Measurements from ENCODE around the gene NCKAP5.

NCKAP5 gene

GRCh38 chr2:133312038-133312729 lies 256.1 kb downstream of the NCKAP5 start:
- Histone ChIP-seq H3K9me3 (no peaks in the 10 kb centered on the region), H3K4me1 (ENCODE audit: control insufficient read depth in 1 of 2, insufficient read depth in 1 of 2, low read depth in 1 of 2, low read length in 1 of 2) (no peaks in the 10 kb centered on the region), H3K27ac (no peak overlapping the region), H3K4me3 (ENCODE audit: low read depth in 1 of 2, low read length in 1 of 2) (no peak overlapping the region), H3K36me3 (no peaks in the 10 kb centered on the region), H3K27me3 (no peaks in the 10 kb centered on the region)
- no peak for TF ChIP-seq CTCF (IDR thresholded peaks at IDR 0.05)

- Histone ChIP-seq H3K27ac (no peak overlapping the region), H3K27me3 (no peaks in the 10 kb centered on the region), H3K4me3 (ENCODE audit: low read depth in 1 of 2, low read length in 1 of 2) (no peak overlapping the region), H3K9me3 (no peaks in the 10 kb centered on the region), H3K4me1 (ENCODE audit: control insufficient read depth in 1 of 2, insufficient read depth in 1 of 2, low read depth in 1 of 2, low read length in 1 of 2) (no peaks in the 10 kb centered on the region), H3K36me3 (no peaks in the 10 kb centered on the region)
- no peak for TF ChIP-seq CTCF (IDR thresholded peaks at IDR 0.05)
Measured at GRCh38 chr2:133306236-133306635, 262.0 kb downstream of the NCKAP5 start.

GRCh38 chr2:133304344-133304743 lies 263.9 kb downstream of the NCKAP5 start:
- no peaks in the 10 kb centered on the region for H3K27me3 ChIP-seq
- no peak overlapping the region for H3K4me3 ChIP-seq (ENCODE audit: low read depth in 1 of 2, low read length in 1 of 2)
- no peak overlapping the region for H3K27ac ChIP-seq
- no peaks in the 10 kb centered on the region for H3K9me3 ChIP-seq
- no peaks in the 10 kb centered on the region for H3K36me3 ChIP-seq
- no peak for TF ChIP-seq CTCF (IDR thresholded peaks at IDR 0.05)
- no peaks in the 10 kb centered on the region for H3K4me1 ChIP-seq (ENCODE audit: control insufficient read depth in 1 of 2, insufficient read depth in 1 of 2, low read depth in 1 of 2, low read length in 1 of 2)

DNA sequence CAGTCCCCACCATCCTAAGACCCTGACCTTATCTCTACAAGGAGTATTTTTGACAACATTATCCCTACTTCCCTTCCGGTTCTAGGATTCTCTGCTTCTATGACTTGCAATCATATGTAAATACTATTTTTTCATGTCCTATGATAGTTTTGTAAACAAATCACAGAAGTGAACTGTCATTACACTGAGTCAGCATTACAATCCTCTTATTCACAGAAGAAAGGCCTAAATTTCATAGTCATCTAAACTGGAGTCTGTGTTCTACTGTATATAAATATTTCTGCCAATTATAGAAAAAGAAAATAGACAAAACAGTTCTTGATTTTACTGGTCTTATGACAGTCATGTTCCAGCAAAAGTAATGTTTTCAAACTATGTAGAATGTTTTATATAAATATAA lies 265.1 kb downstream of the NCKAP5 start:
- Histone ChIP-seq H3K9me3 (no peaks in the 10 kb centered on the region), H3K27me3 (no peaks in the 10 kb centered on the region), H3K4me1 (ENCODE audit: control insufficient read depth in 1 of 2, insufficient read depth in 1 of 2, low read depth in 1 of 2, low read length in 1 of 2) (no peaks in the 10 kb centered on the region), H3K27ac (no peak overlapping the region), H3K4me3 (ENCODE audit: low read depth in 1 of 2, low read length in 1 of 2) (no peak overlapping the region), H3K36me3 (no peaks in the 10 kb centered on the region)
- TF ChIP-seq CTCF (IDR thresholded peaks at IDR 0.05): no peak

GRCh38 chr2:133296401-133296800 lies 271.9 kb downstream of the NCKAP5 start:
- no peak overlapping the region for H3K27ac ChIP-seq
- H3K4me1 ChIP-seq (ENCODE audit: control insufficient read depth in 1 of 2, insufficient read depth in 1 of 2, low read depth in 1 of 2, low read length in 1 of 2): no peaks in the 10 kb centered on the region
- no peaks in the 10 kb centered on the region for H3K9me3 ChIP-seq
- H3K4me3 ChIP-seq (ENCODE audit: low read depth in 1 of 2, low read length in 1 of 2): no peak overlapping the region
- H3K36me3 ChIP-seq: no peaks in the 10 kb centered on the region
- TF ChIP-seq CTCF (IDR thresholded peaks at IDR 0.05): no peak
- no peaks in the 10 kb centered on the region for H3K27me3 ChIP-seq
